Natural killer cell (primary cell): ENCODE data around the gene OLFML2A. TPM values are rescaled to one million over a fixed set of nuclear protein-coding genes. Genes with fewer than 3 reads are reported as not detected.

Experiments
- ATAC-seq, 3 donors: fragments of 150-1000 bp in 2 of 3; fragments of 200-7000 bp in 1 of 3; cut with Tn5 transposase; 1 replicate in 1 of 3; 2 replicates in 2 of 3; pipeline ENCODE4 v1.10.0; 2021; ENCODE audit warnings: mild to moderate bottlenecking in 2 of 3, moderate library complexity in 2 of 3
- DNase-seq, 2 donors: peaks; one replicate each; pipeline versions ENCODE4 v3.0.0 to v3.0.0-alpha.2; 2013 to 2021; ENCODE audit warnings: mixed read lengths in 1 of 2
- H3K27ac ChIP-seq: one replicate; pipeline ENCODE4 v1.5.1; 2013; ENCODE audit warnings: mild to moderate bottlenecking, low read length
- H3K27me3 ChIP-seq: one replicate; pipeline ENCODE4 v1.6.1; 2013; ENCODE audit warnings: low read length; ENCODE audit not compliant: control insufficient read depth, insufficient read depth
- H3K36me3 ChIP-seq: one replicate; pipeline ENCODE4 v1.6.1; 2013; ENCODE audit warnings: low read length; ENCODE audit not compliant: control insufficient read depth, insufficient read depth
- H3K4me1 ChIP-seq: one replicate; pipeline ENCODE4 v1.6.1; 2013; ENCODE audit warnings: low read length; ENCODE audit not compliant: control insufficient read depth, insufficient read depth
- H3K4me3 ChIP-seq: one replicate; pipeline ENCODE4 v1.5.1; 2013; ENCODE audit warnings: low read length
- H3K9me3 ChIP-seq: one replicate; pipeline ENCODE4 v1.6.1; 2013; ENCODE audit warnings: low read length; ENCODE audit not compliant: control insufficient read depth, insufficient read depth
- H3K27ac Mint-ChIP-seq, 2 donors: one replicate each; pipeline ENCODE4 v1.8.0; 2022; ENCODE audit warnings: mild to moderate bottlenecking in 2 of 2, mixed read lengths in 2 of 2, moderate library complexity in 1 of 2
- H3K27me3 Mint-ChIP-seq, 2 donors: one replicate each; pipeline ENCODE4 v1.8.0; 2022; ENCODE audit warnings: low read depth in 2 of 2, mixed read lengths in 2 of 2
- H3K36me3 Mint-ChIP-seq: one replicate; pipeline ENCODE4 v1.8.0; 2022; ENCODE audit warnings: mixed read lengths
- H3K4me1 Mint-ChIP-seq, 2 donors: one replicate each; pipeline ENCODE4 v1.8.0; 2022; ENCODE audit warnings: mixed read lengths in 2 of 2
- H3K4me3 Mint-ChIP-seq: one replicate; pipeline ENCODE4 v1.8.0; 2022; ENCODE audit warnings: mild to moderate bottlenecking, moderate library complexity, mixed read lengths
- H3K9me3 Mint-ChIP-seq, 2 donors: one replicate each; pipeline ENCODE4 v1.8.0; 2022; ENCODE audit warnings: mixed read lengths in 2 of 2
- CTCF ChIP-seq: fragments of 200-600 bp; IDR thresholded peaks from one replicate; pipeline ENCODE4 v1.8.0; 2022; ENCODE audit warnings: antibody characterized with exemption
- whole genome bisulfite sequencing: methylation state at CpG from one replicate; pipeline ENCODE4 v1.1.7; 2013; ENCODE audit warnings: missing lambda C conversion rate; ENCODE audit not compliant: insufficient coverage; 5-methylcytosine and 5-hydroxymethylcytosine counted together
- intact Hi-C: fragments of 100-400 bp; cut with micrococcal nuclease; formaldehyde crosslinking; loops from one replicate; pipeline ENCODE4 v1.14.2; 2022
- total RNA-seq, 4 donors: library from RNA; stranded (reverse); fragments of 120-200 nt in 1 of 4; gene quantifications; one replicate each; pipeline versions ENCODE4 v1.2.3 to v1.2.4, GENCODE V29; 2013 to 2022

Gene OLFML2A
- total RNA-seq, 3 donors from 2014 or later (not counting 1 experiment from before 2014, with no cell fraction given), result not detected

- Mint-ChIP-seq H3K27me3 (peaks cover 55 to 84% of the 10 kb centered on the region in 2 donors), H3K4me3 (no peak overlapping the region), H3K36me3 (no peaks in the 10 kb centered on the region), H3K27ac (no peak overlapping the region), H3K4me1 (peaks cover 14 to 16% of the 10 kb centered on the region in 2 donors), H3K9me3 (no peaks in the 10 kb centered on the region)
- H3K9me3 ChIP-seq, result no peaks in the 10 kb centered on the region
- DNase-seq (no peak), ATAC-seq (no peak)
- H3K4me3 ChIP-seq, result no peak overlapping the region
- 88% methylated on average over 1 of the region's 1 CpG for WGBS
- H3K27me3 ChIP-seq, result peaks cover 61% of the 10 kb centered on the region
- no peak overlapping the region for H3K27ac ChIP-seq
- intact Hi-C loops, result no loop called here
- no peak for TF ChIP-seq CTCF
- peaks cover 14% of the 10 kb centered on the region for H3K4me1 ChIP-seq
- no peaks in the 10 kb centered on the region for H3K36me3 ChIP-seq
Measured at GRCh38 chr9:124766326-124766725, 10.6 kb upstream of the OLFML2A start.

GRCh38 chr9:124766815-124767554 is 9.9 kb upstream of the OLFML2A start:
- Mint-ChIP-seq H3K27ac (no peak overlapping the region), H3K27me3 (peaks cover 57 to 81% of the 10 kb centered on the region in 2 donors), H3K4me3 (no peak overlapping the region), H3K36me3 (no peaks in the 10 kb centered on the region), H3K9me3 (no peaks in the 10 kb centered on the region), H3K4me1 (peaks cover 19 to 21% of the 10 kb centered on the region in 2 donors)
- H3K4me3 ChIP-seq, result no peak overlapping the region
- no peak for TF ChIP-seq CTCF
- ATAC-seq (no peak), DNase-seq (peak in 1 of 2 donors; percentile 41)
- H3K9me3 ChIP-seq, result no peaks in the 10 kb centered on the region
- no peaks in the 10 kb centered on the region for H3K36me3 ChIP-seq
- intact Hi-C loops, result no loop called here
- H3K27ac ChIP-seq, result no peak overlapping the region
- H3K4me1 ChIP-seq, result peaks cover 19% of the 10 kb centered on the region
- WGBS, result 47% methylated on average over 2 of the region's 4 CpGs
- peaks cover 61% of the 10 kb centered on the region for H3K27me3 ChIP-seq

GRCh38 chr9:124767821-124768220 is 9.1 kb upstream of the OLFML2A start:
- no peaks in the 10 kb centered on the region for H3K36me3 Mint-ChIP-seq
- no peak overlapping the region for H3K27ac ChIP-seq
- H3K4me1 ChIP-seq, result peaks cover 22% of the 10 kb centered on the region
- H3K27ac Mint-ChIP-seq, result no peak overlapping the region
- no peak overlapping the region for H3K4me3 Mint-ChIP-seq
- WGBS, result 75% methylated on average over 2 of the region's 2 CpGs
- intact Hi-C loops, result no loop called here
- no peaks in the 10 kb centered on the region for H3K9me3 Mint-ChIP-seq
- peaks cover 58% of the 10 kb centered on the region for H3K27me3 ChIP-seq
- H3K4me3 ChIP-seq, result no peak overlapping the region
- no peak for ATAC-seq
- H3K9me3 ChIP-seq, result no peaks in the 10 kb centered on the region
- TF ChIP-seq CTCF, result no peak
- peaks cover 56 to 74% of the 10 kb centered on the region in 2 donors for H3K27me3 Mint-ChIP-seq
- peaks cover 28 to 30% of the 10 kb centered on the region in 2 donors for H3K4me1 Mint-ChIP-seq
- no peaks in the 10 kb centered on the region for H3K36me3 ChIP-seq
- no peak for DNase-seq

GRCh38 chr9:124768334-124768733 is 8.6 kb upstream of the OLFML2A start:
- peaks cover 22% of the 10 kb centered on the region for H3K4me1 ChIP-seq
- H3K27me3 Mint-ChIP-seq, result peaks cover 52 to 69% of the 10 kb centered on the region in 2 donors
- 71% methylated on average over 2 of the region's 3 CpGs for WGBS
- no peak for DNase-seq
- H3K4me3 Mint-ChIP-seq, result peak overlapping the region; percentile 40
- H3K27ac ChIP-seq, result no peak overlapping the region
- no peaks in the 10 kb centered on the region for H3K9me3 ChIP-seq
- H3K4me3 ChIP-seq, result no peak overlapping the region
- intact Hi-C loops, result no loop called here
- ATAC-seq, result no peak
- H3K36me3 ChIP-seq, result no peaks in the 10 kb centered on the region
- H3K36me3 Mint-ChIP-seq, result no peaks in the 10 kb centered on the region
- TF ChIP-seq CTCF, result no peak
- no peak overlapping the region for H3K27ac Mint-ChIP-seq
- peaks cover 55% of the 10 kb centered on the region for H3K27me3 ChIP-seq
- peaks cover 29 to 31% of the 10 kb centered on the region in 2 donors for H3K4me1 Mint-ChIP-seq
- H3K9me3 Mint-ChIP-seq, result no peaks in the 10 kb centered on the region
